H1 (cell line): ENCODE measurements around the gene LHFPL3. TPM values are rescaled to one million over a fixed set of nuclear protein-coding genes. Genes with fewer than 3 reads are reported as not detected.

Experiments
- CTCF ChIA-PET: fragments of 300-600 bp; sonication (Branson Sonifier 250); formaldehyde crosslinking; loops from one replicate; lab custom pipeline; 2021; ENCODE audit not compliant: partially characterized antibody; lab: Charles Lee
- POLR2A ChIA-PET: fragments of 300-600 bp; sonication (Branson Sonifier 250); formaldehyde crosslinking; loops from one replicate; lab custom pipeline; 2021; ENCODE audit warnings: inconsistent platforms; ENCODE audit not compliant: partially characterized antibody; lab: Charles Lee
- DNase-seq, 2 experiments: peaks; one replicate each; pipeline versions ENCODE4 v3.0.0 to v3.0.0-alpha.2; 2010 to 2022; ENCODE audit warnings: low spot score in 2 of 2, low read depth in 1 of 2, mixed read lengths in 1 of 2
- FAIRE-seq: peaks from 2 replicates; lab custom pipeline; 2011; peaks lifted over from hg19 to GRCh38; lab: Jason Lieb, UNC
- H2AFZ ChIP-seq: 2 replicates; pipeline ENCODE4 v1.8.1; 2012; ENCODE audit warnings: low read length, inconsistent platforms
- H2AK5ac ChIP-seq: 2 replicates; pipeline ENCODE4 v1.6.1; 2013; ENCODE audit warnings: low read depth, low read length
- H2BK120ac ChIP-seq: replicated peaks from 2 replicates; pipeline ENCODE3; 2013; ENCODE audit warnings: low read depth, low read length, inconsistent platforms
- H2BK12ac ChIP-seq: 2 replicates; pipeline ENCODE4 v1.6.1; 2013; ENCODE audit warnings: low read depth, low read length
- H2BK15ac ChIP-seq: 2 replicates; pipeline ENCODE4 v1.6.1; 2013; ENCODE audit warnings: low read length
- H2BK20ac ChIP-seq: 2 replicates; pipeline ENCODE4 v1.6.1; 2013; ENCODE audit warnings: low read length
- H2BK5ac ChIP-seq: 2 replicates; pipeline ENCODE4 v1.6.1; 2013; ENCODE audit warnings: low read depth, low read length
- H3K14ac ChIP-seq: 2 replicates; pipeline ENCODE4 v1.6.1; 2013; ENCODE audit warnings: inconsistent platforms; ENCODE audit not compliant: insufficient read length
- H3K18ac ChIP-seq: 2 replicates; pipeline ENCODE4 v1.6.1; 2013; ENCODE audit warnings: low read length; ENCODE audit errors: extremely low read depth
- H3K23ac ChIP-seq: 2 replicates; pipeline ENCODE4 v1.6.1; 2013; ENCODE audit warnings: inconsistent platforms; ENCODE audit not compliant: insufficient read length
- H3K23me2 ChIP-seq: 2 replicates; pipeline ENCODE4 v1.6.1; 2013; ENCODE audit warnings: low read depth, low read length
- H3K27ac ChIP-seq: 2 replicates; pipeline ENCODE4 v1.6.1; 2011; ENCODE audit warnings: low read depth, low read length, inconsistent platforms
- H3K27me3 ChIP-seq, 4 experiments: replicated peaks in 1 of 4; 1 replicate in 1 of 4; 2 replicates in 3 of 4; pipeline versions ENCODE4 v1.6.1 to v1.8.1; 2011 to 2013; ENCODE audit warnings: low read length in 3 of 4, mild to moderate bottlenecking in 3 of 4, inconsistent platforms in 2 of 4, mixed read lengths in 2 of 4, moderate library complexity in 1 of 4; ENCODE audit not compliant: control insufficient read depth in 3 of 4, insufficient read depth in 3 of 4; ENCODE audit errors: extremely low read depth in 1 of 4
- H3K36me3 ChIP-seq, 4 experiments: 2 replicates each; pipeline versions ENCODE4 v1.6.1 to v1.8.1; 2011 to 2013; ENCODE audit warnings: mild to moderate bottlenecking in 4 of 4, low read length in 3 of 4, moderate library complexity in 2 of 4, control low read depth in 1 of 4, inconsistent platforms in 1 of 4; ENCODE audit not compliant: insufficient read depth in 4 of 4, control insufficient read depth in 2 of 4
- H3K4ac ChIP-seq: replicated peaks from 2 replicates; pipeline ENCODE3; 2013; ENCODE audit warnings: low read length, low read depth, mixed read lengths, inconsistent platforms; ENCODE audit not compliant: insufficient read length
- H3K4me1 ChIP-seq, 4 experiments: replicated peaks in 1 of 4; 1 replicate in 1 of 4; 2 replicates in 3 of 4; pipeline versions ENCODE4 v1.6.1 to v1.8.1; 2011 to 2013; ENCODE audit warnings: low read length in 3 of 4, inconsistent platforms in 2 of 4, mixed read lengths in 1 of 4; ENCODE audit not compliant: insufficient read depth in 4 of 4, control insufficient read depth in 3 of 4
- H3K4me2 ChIP-seq, 2 experiments: 2 replicates each; pipeline versions ENCODE4 v1.6.1 to v1.8.1; 2011 to 2013; ENCODE audit warnings: low read depth in 2 of 2, low read length in 2 of 2, control low read depth in 1 of 2, inconsistent platforms in 1 of 2, mild to moderate bottlenecking in 1 of 2; ENCODE audit not compliant: insufficient read depth in 1 of 2
- H3K4me3 ChIP-seq, 4 experiments: fragments of 200-600, 300-600 bp in 1 of 4; sonication (generic), shearing (Covaris generic), sonication (Bioruptor Twin) in 1 of 4; 2 replicates each; pipeline versions ENCODE4 v1.5.1 to v1.8.1; 2011 to 2016; ENCODE audit warnings: low read length in 4 of 4, low read depth in 3 of 4, control low read depth in 2 of 4, inconsistent platforms in 2 of 4, mild to moderate bottlenecking in 2 of 4, mixed read lengths in 1 of 4, moderate library complexity in 1 of 4; ENCODE audit not compliant: insufficient read depth in 2 of 4; ENCODE audit errors: extremely low read depth in 1 of 4
- H3K56ac ChIP-seq: replicated peaks from 2 replicates; pipeline ENCODE3; 2013; ENCODE audit warnings: low read depth, mild to moderate bottlenecking, mixed read lengths, low read length, inconsistent platforms; ENCODE audit not compliant: insufficient read length
- H3K79me1 ChIP-seq: 2 replicates; pipeline ENCODE4 v1.6.1; 2013; ENCODE audit warnings: low read depth, low read length, control low read depth
- H3K79me2 ChIP-seq, 2 experiments: 2 replicates each; pipeline versions ENCODE4 v1.6.1 to v1.8.1; 2012 to 2013; ENCODE audit warnings: low read length in 2 of 2, mild to moderate bottlenecking in 2 of 2, inconsistent platforms in 1 of 2; ENCODE audit not compliant: insufficient read depth in 2 of 2, control insufficient read depth in 1 of 2
- H3K9ac ChIP-seq, 4 experiments: replicated peaks in 1 of 4; 1 replicate in 1 of 4; 2 replicates in 3 of 4; pipeline versions ENCODE4 v1.6.1 to v1.8.1; 2011 to 2013; ENCODE audit warnings: low read depth in 3 of 4, low read length in 3 of 4, control low read depth in 2 of 4, mild to moderate bottlenecking in 2 of 4, moderate library complexity in 2 of 4, inconsistent platforms in 1 of 4; ENCODE audit errors: extremely low read depth in 1 of 4
- H3K9me3 ChIP-seq, 2 experiments: 2 replicates each; pipeline versions ENCODE4 v1.6.1 to v1.8.1; 2012 to 2013; ENCODE audit warnings: mild to moderate bottlenecking in 2 of 2, moderate library complexity in 2 of 2, control low read depth in 1 of 2, inconsistent platforms in 1 of 2, low read depth in 1 of 2, low read length in 1 of 2, mixed read lengths in 1 of 2; ENCODE audit not compliant: insufficient read depth in 2 of 2
- H4K20me1 ChIP-seq, 2 experiments: replicated peaks in 1 of 2; 2 replicates each; pipeline versions ENCODE3 to v1.8.1; 2011 to 2013; ENCODE audit warnings: inconsistent platforms in 2 of 2, low read length in 2 of 2, mild to moderate bottlenecking in 1 of 2; ENCODE audit not compliant: insufficient read depth in 2 of 2, control insufficient read depth in 1 of 2
- H4K5ac ChIP-seq: 2 replicates; pipeline ENCODE4 v1.6.1; 2013; ENCODE audit warnings: low read length, low read depth, mixed read lengths, inconsistent platforms; ENCODE audit not compliant: insufficient read length
- H4K8ac ChIP-seq: 2 replicates; pipeline ENCODE4 v1.8.0; 2013; ENCODE audit warnings: mild to moderate bottlenecking, moderate library complexity, low read length, inconsistent platforms; ENCODE audit not compliant: insufficient read depth; ENCODE audit errors: extremely low read depth
- H4K91ac ChIP-seq: replicated peaks from 2 replicates; pipeline ENCODE3; 2013; ENCODE audit warnings: low read length, mixed read lengths, inconsistent platforms; ENCODE audit not compliant: insufficient read length
- NANOG ChIP-seq: IDR thresholded peaks from 2 replicates; pipeline ENCODE4 v1.6.1; 2011; ENCODE audit warnings: low read length, low read depth, mild to moderate bottlenecking, inconsistent platforms; ENCODE audit not compliant: insufficient read depth, poor library complexity, severe bottlenecking
- SIN3A ChIP-seq, 2 experiments: IDR thresholded peaks in 1 of 2; conservative IDR thresholded peaks in 1 of 2; 2 replicates each; pipeline ENCODE4 v1.6.1; 2011 to 2012; ENCODE audit warnings: low read length in 2 of 2, improper control_type of control experiment in 1 of 2, low read depth in 1 of 2, mild to moderate bottlenecking in 1 of 2
- polyA plus RNA-seq, 7 experiments: library from polyadenylated mRNA; depleted of rRNA in 3 of 7; stranded (reverse) in 5 of 7; unstranded in 2 of 7; fragments of >200 nt in 5 of 7; fragments of 200-250 nt in 2 of 7; gene quantifications; 1 replicate in 5 of 7; 2 replicates in 1 of 7; 4 replicates in 1 of 7; pipeline versions ENCODE4 v1.2.1 to v1.2.3, GENCODE V29; 2011 to 2013; ENCODE audit warnings: missing spikeins in 2 of 7, mixed read lengths in 2 of 7
- total RNA-seq: library from RNA; stranded (reverse); fragmentation: NEBNext Ultra II Directional; extraction: Animal tissue kit (Norgen Biotek cat#: 25700); gene quantifications from 2 replicates; pipeline ENCODE4 v1.2.1, GENCODE V29; 2021

Gene LHFPL3
- total and polyA plus RNA-seq, 2 of the 8 experiments (the other 6 are each of a cell fraction or from before 2014, with no cell fraction given) = 0.24 to 0.50 TPM

DNA sequence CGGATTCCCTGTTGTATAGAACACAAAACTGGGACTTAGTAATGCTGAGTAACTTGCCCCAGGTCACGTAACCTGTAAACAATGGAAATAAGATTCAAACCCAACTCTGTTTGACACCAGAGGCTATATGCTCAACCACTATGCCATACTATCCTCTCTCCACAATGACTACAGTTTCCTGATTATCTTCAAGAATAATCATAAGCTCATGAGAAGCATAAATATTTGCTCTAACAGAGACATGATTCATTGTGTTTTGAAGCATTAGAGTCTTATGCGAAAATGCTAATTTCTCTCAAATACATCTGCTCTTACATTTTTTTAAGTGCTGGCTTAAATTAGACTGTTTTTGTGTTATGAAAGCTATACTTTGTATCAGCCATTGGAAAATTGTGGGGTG lies 241.3 kb downstream of the LHFPL3 start (continued):
- no peak for TF ChIP-seq NANOG

- Histone ChIP-seq H2BK120ac (no peak overlapping the region), H4K8ac (no peak overlapping the region), H3K27me3 (no peaks in the 10 kb centered on the region), H3K4ac (no peak overlapping the region), H3K18ac (no peak overlapping the region), H3K23ac (no peak overlapping the region), H2BK20ac (no peak overlapping the region), H2AFZ (no peak overlapping the region), H3K36me3 (no peaks in the 10 kb centered on the region), H4K20me1 (no peaks in the 10 kb centered on the region), H2BK12ac (no peak overlapping the region), H2BK15ac (no peak overlapping the region), H4K5ac (no peak overlapping the region), H3K4me2 (no peak overlapping the region), H3K9me3 (peaks cover 26 to 40% of the 10 kb centered on the region in 2 experiments), H4K91ac (no peak overlapping the region), H3K79me1 (no peaks in the 10 kb centered on the region), H3K79me2 (no peaks in the 10 kb centered on the region), H3K14ac (no peak overlapping the region), H3K4me1 (no peaks in the 10 kb centered on the region), H3K27ac (no peak overlapping the region), H3K9ac (no peak overlapping the region), H2BK5ac (no peak overlapping the region), H2AK5ac (no peak overlapping the region), H3K23me2 (no peaks in the 10 kb centered on the region), H3K56ac (no peak overlapping the region), H3K4me3 (no peak overlapping the region)
- TF ChIP-seq SIN3A (conservative IDR thresholded peaks at IDR 0.05 in 1 of 2, IDR thresholded peaks at IDR 0.05 in 1 of 2; ENCODE audit: low read depth in 1 of 2, low read length in 2 of 2) = no peak
- no peak for DNase-seq
- CTCF ChIA-PET = interaction anchor here (0.6 kb wide), 1 partner anchor 72 kb away, joined by 4 read pairs; no protein-coding TSS in a partner anchor
- POLR2A ChIA-PET = no interaction called here
- FAIRE-seq = no peak
Measured at GRCh38 chr7:104572554-104572953, 244.2 kb downstream of the LHFPL3 start.
